SK-N-SH (cell line): ENCODE data around the gene MCCD1. TPM values are rescaled to one million over a fixed set of nuclear protein-coding genes. Genes with fewer than 3 reads are reported as not detected.

Experiments
- CTCF ChIA-PET: fragments of 300-600, 350-600 bp; formaldehyde crosslinking; extraction: SDS; loops from one replicate; lab custom pipeline; 2021; lab: Yijun Ruan, JAX
- POLR2A ChIA-PET: fragments of 350-600 bp; sonication (Branson Sonifier 250); formaldehyde crosslinking; extraction: SDS; loops from one replicate; lab custom pipeline; 2020; ENCODE audit warnings: antibody characterized with exemption, inconsistent platforms; lab: Yijun Ruan, JAX
- DNase-seq: peaks from one replicate; pipeline ENCODE4 v3.0.0; 2012
- H2AFZ ChIP-seq: fragments of 200-600 bp; sonication (generic); 2 replicates; pipeline ENCODE4 v1.8.1; 2016; ENCODE audit warnings: antibody characterized with exemption, mild to moderate bottlenecking, low read depth
- H3F3A ChIP-seq: fragments of 200-600 bp; sonication (generic); replicated peaks from 2 replicates; pipeline ENCODE3; 2016; ENCODE audit warnings: antibody characterized with exemption, mild to moderate bottlenecking; ENCODE audit not compliant: insufficient read depth
- H3K27ac ChIP-seq, 2 experiments: fragments of 200-500 bp in 1 of 2; fragments of 200-600 bp in 1 of 2; sonication (Bioruptor generic) in 1 of 2; sonication (generic), shearing (Covaris generic) in 1 of 2; 2 replicates each; pipeline versions ENCODE4 v1.5.1 to v1.6.1; 2014 to 2016; ENCODE audit warnings: low read depth in 2 of 2, inconsistent platforms in 1 of 2, low read length in 1 of 2, mild to moderate bottlenecking in 1 of 2, mixed read lengths in 1 of 2
- H3K27me3 ChIP-seq: fragments of 200-600 bp; sonication (generic), shearing (Covaris generic); 2 replicates; pipeline ENCODE4 v1.6.1; 2016; ENCODE audit warnings: mixed run types; ENCODE audit not compliant: insufficient read depth
- H3K36me3 ChIP-seq, 2 experiments: fragments of 200-500 bp in 1 of 2; fragments of 200-600 bp in 1 of 2; sonication (Bioruptor generic) in 1 of 2; sonication (generic) in 1 of 2; replicated peaks in 1 of 2; 2 replicates each; pipeline versions ENCODE3 to v1.5.1; 2014 to 2016; ENCODE audit warnings: low read length in 1 of 2, mild to moderate bottlenecking in 1 of 2; ENCODE audit not compliant: insufficient read depth in 2 of 2, control insufficient read depth in 1 of 2
- H3K4me1 ChIP-seq, 2 experiments: fragments of 200-500 bp in 1 of 2; fragments of 200-600 bp in 1 of 2; sonication (Bioruptor generic) in 1 of 2; sonication (generic), shearing (Covaris generic) in 1 of 2; 2 replicates each; pipeline versions ENCODE4 v1.5.1 to v1.6.1; 2014 to 2016; ENCODE audit warnings: low read depth in 1 of 2, low read length in 1 of 2, mixed run types in 1 of 2; ENCODE audit not compliant: insufficient read depth in 2 of 2, control insufficient read depth in 1 of 2
- H3K4me2 ChIP-seq: fragments of 200-600 bp; sonication (generic), shearing (Covaris generic); 2 replicates; pipeline ENCODE4 v1.6.1; 2017; ENCODE audit warnings: mixed run types
- H3K4me3 ChIP-seq, 2 experiments: fragments of 200-500 bp in 1 of 2; fragments of 200-600 bp in 1 of 2; sonication (Bioruptor generic) in 1 of 2; sonication (generic), shearing (Covaris generic) in 1 of 2; 2 replicates each; pipeline versions ENCODE4 v1.5.1 to v1.8.1; 2014 to 2016; ENCODE audit warnings: low read depth in 2 of 2, inconsistent platforms in 1 of 2, low read length in 1 of 2, mild to moderate bottlenecking in 1 of 2, mixed read lengths in 1 of 2, moderate library complexity in 1 of 2
- H3K79me2 ChIP-seq: fragments of 200-600 bp; sonication (generic); 2 replicates; pipeline ENCODE4 v1.8.1; 2017; ENCODE audit warnings: mild to moderate bottlenecking; ENCODE audit not compliant: insufficient read depth
- H3K9ac ChIP-seq: fragments of 200-600 bp; sonication (generic); 2 replicates; pipeline ENCODE4 v1.6.1; 2017; ENCODE audit warnings: mixed run types
- H3K9me2 ChIP-seq: fragments of 200-600 bp; sonication (generic); 2 replicates; pipeline ENCODE4 v1.6.1; 2017; ENCODE audit warnings: mixed run types
- H3K9me3 ChIP-seq: fragments of 200-600 bp; sonication (generic); 2 replicates; pipeline ENCODE4 v1.6.1; 2017; ENCODE audit warnings: mixed run types, mild to moderate bottlenecking, moderate library complexity
- H4K20me1 ChIP-seq: fragments of 200-600 bp; sonication (generic); 2 replicates; pipeline ENCODE4 v1.6.1; 2017; ENCODE audit warnings: mild to moderate bottlenecking, mixed run types; ENCODE audit not compliant: insufficient read depth
- CHD2 ChIP-seq: fragments of 150-350 bp; IDR thresholded peaks from 2 replicates; pipeline ENCODE4 v1.6.1; 2018; ENCODE audit warnings: low read length; ENCODE audit not compliant: partially characterized antibody
- ELF1 ChIP-seq: IDR thresholded peaks from 2 replicates; pipeline ENCODE4 v1.4.0; 2012
- EZH2phosphoT487 ChIP-seq: fragments of 200-600 bp; sonication (generic); IDR thresholded peaks from 2 replicates; pipeline ENCODE4 v1.6.1; 2017; ENCODE audit warnings: low read depth, mixed run types, mild to moderate bottlenecking, antibody characterized with exemption, moderate library complexity, borderline replicate concordance
- FOSL2 ChIP-seq: IDR thresholded peaks from 2 replicates; pipeline ENCODE4 v1.4.0; 2012; ENCODE audit warnings: low read depth, mild to moderate bottlenecking, moderate library complexity, borderline replicate concordance
- FOXJ3 ChIP-seq: sonication (generic); formaldehyde crosslinking; IDR thresholded peaks from 2 replicates; pipeline ENCODE4 v1.5.1; 2020; ENCODE audit warnings: mild to moderate bottlenecking, missing genetic modification reagents
- FOXM1 ChIP-seq: IDR thresholded peaks from 2 replicates; pipeline ENCODE4 v1.4.0; 2012; ENCODE audit warnings: low read depth, mild to moderate bottlenecking
- GABPA ChIP-seq: IDR thresholded peaks from 2 replicates; pipeline ENCODE4 v1.4.0; 2012; ENCODE audit warnings: low read depth, mild to moderate bottlenecking
- GATA2 ChIP-seq: sonication (generic); formaldehyde crosslinking; IDR thresholded peaks from 2 replicates; pipeline ENCODE4 v1.5.0; 2020; ENCODE audit warnings: mild to moderate bottlenecking, missing genetic modification reagents
- IRF3 ChIP-seq: fragments of 150-350 bp; IDR thresholded peaks from 2 replicates; pipeline ENCODE4 v1.6.1; 2016; ENCODE audit warnings: mild to moderate bottlenecking, low read depth, low read length
- JUND ChIP-seq: IDR thresholded peaks from 2 replicates; pipeline ENCODE4 v1.4.0; 2012
- MXI1 ChIP-seq: IDR thresholded peaks from 2 replicates; pipeline ENCODE4 v1.6.1; 2012; ENCODE audit warnings: mild to moderate bottlenecking, low read depth, low read length, improper control_type of control experiment
- NFIC ChIP-seq: IDR thresholded peaks from 2 replicates; pipeline ENCODE4 v1.4.0; 2012; ENCODE audit warnings: borderline replicate concordance
- PBX3 ChIP-seq: IDR thresholded peaks from 2 replicates; pipeline ENCODE4; 2012
- POLR2AphosphoS5 ChIP-seq: IDR thresholded peaks from 2 replicates; pipeline ENCODE4 v1.6.1; 2012; ENCODE audit warnings: low read depth, low read length
- RCOR1 ChIP-seq: fragments of 150-350 bp; IDR thresholded peaks from 2 replicates; pipeline ENCODE4 v1.6.1; 2017; ENCODE audit warnings: antibody characterized with exemption, low read length
- TAF1 ChIP-seq: IDR thresholded peaks from 2 replicates; pipeline ENCODE4 v1.6.1; 2012; ENCODE audit warnings: low read depth, mild to moderate bottlenecking, low read length, moderate library complexity, borderline replicate concordance
- TEAD4 ChIP-seq: IDR thresholded peaks from 2 replicates; pipeline ENCODE4 v1.4.0; 2012; ENCODE audit warnings: mild to moderate bottlenecking, borderline replicate concordance; ENCODE audit not compliant: insufficient read depth
- USF1 ChIP-seq: IDR thresholded peaks from 2 replicates; pipeline ENCODE4 v1.4.0; 2012; ENCODE audit warnings: low read depth, borderline replicate concordance
- USF2 ChIP-seq: fragments of 150-350 bp; IDR thresholded peaks from 2 replicates; pipeline ENCODE4 v1.6.1; 2017; ENCODE audit warnings: antibody characterized with exemption, low read length, low read depth, borderline replicate concordance
- WGBS: methylation state at CpG from one replicate; pipeline ENCODE4 v1.1.6; 2017; ENCODE audit warnings: low lambda C conversion rate; 5-methylcytosine and 5-hydroxymethylcytosine counted together
- polyA plus RNA-seq, 3 experiments: library from polyadenylated mRNA; depleted of rRNA; stranded (reverse); fragments of >200 nt; gene quantifications; 2 replicates each; pipeline ENCODE4 v1.2.3, GENCODE V29; 2012

Gene MCCD1
- polyA plus RNA-seq (2012; rRNA removed): not detected in 2 replicates
- polyA plus RNA-seq (2012; cell fraction: cytosol; rRNA removed): not detected in 2 replicates
- polyA plus RNA-seq (2012; cell fraction: nucleus; rRNA removed): not detected in 2 replicates

- H3K36me3 ChIP-seq: peaks cover 35 to 43% of the 10 kb centered on the region in 2 experiments
- CTCF ChIA-PET: interaction anchor here (0.7 to 1.1 kb wide), 2 partner anchors 10 to 11 kb away, joined by 3 to 4 read pairs; no protein-coding TSS in a partner anchor
- no peak for DNase-seq
Measured at GRCh38 chr6:31528821-31529328, at the start of gene MCCD1. Gene MCCD1, plus strand, starts transcription at chr6:31528962. Its CDS starts 53 bp downstream, at chr6:31529015.

GRCh38 chr6:31479151-31479932 lies 49.4 kb upstream of the MCCD1 start:
- no peaks in the 10 kb centered on the region for H3K9me2 ChIP-seq
- H3K79me2 ChIP-seq: no peaks in the 10 kb centered on the region
- H4K20me1 ChIP-seq: no peaks in the 10 kb centered on the region
- H3F3A ChIP-seq: no peaks in the 10 kb centered on the region
- H3K9ac ChIP-seq: no peak overlapping the region
- no peak overlapping the region for H3K4me2 ChIP-seq
- POLR2A ChIA-PET: no interaction called here
- peaks cover 53% of the 10 kb centered on the region; the same call in 1 of the 2 replicates for H3K27me3 ChIP-seq
- no peak overlapping the region for H3K4me3 ChIP-seq
- no peak for DNase-seq
- H2AFZ ChIP-seq: no peak overlapping the region
- 28% methylated on average over 5 of the region's 5 CpGs for WGBS
- no peaks in the 10 kb centered on the region for H3K9me3 ChIP-seq
- H3K4me1 ChIP-seq: no peaks in the 10 kb centered on the region
- H3K27ac ChIP-seq: no peak overlapping the region
- no peaks in the 10 kb centered on the region for H3K36me3 ChIP-seq
- CTCF ChIA-PET: no interaction called here
- TF ChIP-seq RCOR1: no peak
- TF ChIP-seq POLR2AphosphoS5: no peak
- no peak for TF ChIP-seq EZH2phosphoT487
- TF ChIP-seq USF1: no peak
- no peak for TF ChIP-seq FOSL2
- TF ChIP-seq GABPA: no peak
- TF ChIP-seq TAF1: no peak
- TF ChIP-seq JUND: no peak
- no peak for TF ChIP-seq IRF3
- no peak for TF ChIP-seq GATA2 (CRISPR knock-in tag)
- TF ChIP-seq MXI1: no peak
- TF ChIP-seq ELF1: no peak

More at GRCh38 chr6:31528821-31529328, at the start of gene MCCD1:
- Histone ChIP-seq H3F3A (peaks cover 28% of the 10 kb centered on the region), H3K9me2 (no peaks in the 10 kb centered on the region), H3K27ac (no peak within 1 kb of the TSS), H3K9ac (no peak within 1 kb of the TSS), H3K79me2 (peaks cover 7% of the 10 kb centered on the region; the same call in 1 of the 2 replicates), H2AFZ (no peak within 1 kb of the TSS), H3K4me3 (no peak within 1 kb of the TSS), H3K9me3 (no peaks in the 10 kb centered on the region), H3K4me2 (no peak within 1 kb of the TSS), H4K20me1 (peaks cover 26% of the 10 kb centered on the region), H3K4me1 (peaks cover 0 to 14% of the 10 kb centered on the region in 2 experiments; a peak in 2 of 4 replicates), H3K27me3 (no peaks in the 10 kb centered on the region)
- TF ChIP-seq FOXM1 (no peak), POLR2AphosphoS5 (peak; percentile 13), FOXJ3 (CRISPR knock-in tag) (no peak), GABPA (no peak), NFIC (no peak), MXI1 (no peak), TEAD4 (no peak), USF2 (no peak), GATA2 (CRISPR knock-in tag) (no peak), RCOR1 (no peak), CHD2 (no peak), TAF1 (no peak), PBX3 (0 out of 2 replicates have a peak, but pooled peaks have one; percentile 5), JUND (no peak)
- POLR2A ChIA-PET: interaction anchor here (1.2 kb wide), 1 partner anchor 13 kb away, joined by 4 read pairs; the partner anchor contains the start of gene DDX39B
- WGBS: 90% methylated on average over 6 of the region's 7 CpGs
